Activated CD8-positive, alpha-beta memory T cell treated with anti-CD3 and anti-CD28 coated beads, Interleukin-2, amount 10 ng/mL, durations not matched to agents 7 days and 5 days (primary cell): ENCODE results near the gene ZBTB34. TPM values are rescaled to one million over a fixed set of nuclear protein-coding genes. Genes with fewer than 3 reads are reported as not detected.

ENCODE experiments used
- ATAC-seq: fragments of 150-1000 bp; cut with Tn5 transposase; one replicate; pipeline ENCODE4 v1.10.0; 2021; ENCODE audit warnings: moderate library complexity
- CTCF ChIA-PET: fragments of 350-600 bp; sonication (Branson Sonifier 250); formaldehyde crosslinking; loops from one replicate; lab custom pipeline; 2021; ENCODE audit warnings: antibody characterized with exemption; lab: Charles Lee
- DNase-seq: peaks from one replicate; pipeline ENCODE4 v3.0.0-alpha.2; 2020
- H3K27ac Mint-ChIP-seq: one replicate; pipeline ENCODE4 v1.8.0; 2021; ENCODE audit warnings: mild to moderate bottlenecking, mixed read lengths
- H3K27me3 Mint-ChIP-seq: one replicate; pipeline ENCODE4 v1.8.0; 2021; ENCODE audit warnings: mixed read lengths
- H3K36me3 Mint-ChIP-seq: one replicate; pipeline ENCODE4 v1.8.0; 2021; ENCODE audit warnings: mild to moderate bottlenecking, mixed read lengths
- H3K4me1 Mint-ChIP-seq: one replicate; pipeline ENCODE4 v1.8.0; 2021; ENCODE audit warnings: mixed read lengths
- H3K4me3 Mint-ChIP-seq: one replicate; pipeline ENCODE4 v1.8.0; 2021; ENCODE audit warnings: mild to moderate bottlenecking, moderate library complexity, mixed read lengths
- H3K9me3 Mint-ChIP-seq: one replicate; pipeline ENCODE4 v1.8.0; 2022; ENCODE audit warnings: low read depth, mixed read lengths
- total RNA-seq, 2 experiments: library from RNA; stranded (reverse); gene quantifications; one replicate each; pipeline ENCODE4 v1.2.3, GENCODE V29; 2021

ZBTB34 gene
- total RNA-seq, 2 experiments from 2014 or later: 7.4 to 7.5 TPM

DNA sequence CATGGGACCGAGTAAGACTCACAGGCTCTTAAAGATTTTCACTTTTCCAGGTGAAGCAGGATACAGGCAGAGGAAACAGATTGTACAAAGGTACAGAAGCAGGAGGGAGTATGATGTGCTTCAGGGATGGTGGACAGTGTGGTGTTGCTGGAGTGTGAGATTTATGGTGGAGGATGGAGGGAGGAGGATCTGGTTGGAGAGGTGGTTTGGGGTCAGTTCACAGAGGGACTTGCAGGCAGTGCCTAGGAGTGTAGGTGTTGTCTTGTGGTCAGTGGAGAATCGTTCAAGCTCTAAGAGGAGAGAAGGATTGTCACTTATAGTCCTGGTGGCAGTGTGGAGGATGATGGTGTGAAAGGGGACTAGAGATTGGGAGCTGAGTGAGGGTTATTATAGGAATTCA, 65.9 kb downstream of the ZBTB34 start:
- no peak overlapping the region for H3K27ac Mint-ChIP-seq
- ATAC-seq (no peak), DNase-seq (no peak)
- H3K4me1 Mint-ChIP-seq: no peaks in the 10 kb centered on the region
- H3K36me3 Mint-ChIP-seq: no peaks in the 10 kb centered on the region
- H3K4me3 Mint-ChIP-seq: no peak overlapping the region
- H3K9me3 Mint-ChIP-seq: no peaks in the 10 kb centered on the region
- H3K27me3 Mint-ChIP-seq: no peaks in the 10 kb centered on the region
- CTCF ChIA-PET: interaction anchor here (1.0 to 2.4 kb wide), 4 partner anchors 9 to 274 kb away, joined by 3 to 7 read pairs (median 5); no protein-coding TSS in a partner anchor

DNA sequence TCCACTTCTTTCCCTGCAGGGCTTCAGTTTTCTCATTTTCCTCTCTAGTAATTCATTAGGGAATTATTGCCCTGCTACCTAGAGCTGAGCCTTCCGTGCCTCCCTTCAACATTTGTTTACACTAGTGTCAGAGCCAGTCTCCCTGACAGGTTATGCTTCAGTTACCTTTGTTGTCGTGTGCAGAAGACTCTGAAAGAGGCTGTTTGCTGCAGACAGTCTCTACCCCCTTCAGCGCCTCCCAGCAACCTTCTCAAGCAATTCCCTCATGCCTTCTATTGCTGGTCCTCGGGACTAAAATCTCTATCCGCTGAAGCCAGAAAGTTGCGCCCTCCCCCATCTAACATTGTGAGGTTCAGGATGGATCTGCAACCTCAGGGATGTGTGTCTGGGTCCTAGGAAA, 67.0 kb downstream of the ZBTB34 start:
- DNase-seq (no peak), ATAC-seq (no peak)
- CTCF ChIA-PET: interaction anchor here (2.4 kb wide), 1 partner anchor 11 kb away, joined by 7 read pairs; no protein-coding TSS in a partner anchor
- no peaks in the 10 kb centered on the region for H3K36me3 Mint-ChIP-seq
- no peaks in the 10 kb centered on the region for H3K27me3 Mint-ChIP-seq
- H3K4me1 Mint-ChIP-seq: no peaks in the 10 kb centered on the region
- no peaks in the 10 kb centered on the region for H3K9me3 Mint-ChIP-seq
- H3K27ac Mint-ChIP-seq: no peak overlapping the region
- no peak overlapping the region for H3K4me3 Mint-ChIP-seq

DNA sequence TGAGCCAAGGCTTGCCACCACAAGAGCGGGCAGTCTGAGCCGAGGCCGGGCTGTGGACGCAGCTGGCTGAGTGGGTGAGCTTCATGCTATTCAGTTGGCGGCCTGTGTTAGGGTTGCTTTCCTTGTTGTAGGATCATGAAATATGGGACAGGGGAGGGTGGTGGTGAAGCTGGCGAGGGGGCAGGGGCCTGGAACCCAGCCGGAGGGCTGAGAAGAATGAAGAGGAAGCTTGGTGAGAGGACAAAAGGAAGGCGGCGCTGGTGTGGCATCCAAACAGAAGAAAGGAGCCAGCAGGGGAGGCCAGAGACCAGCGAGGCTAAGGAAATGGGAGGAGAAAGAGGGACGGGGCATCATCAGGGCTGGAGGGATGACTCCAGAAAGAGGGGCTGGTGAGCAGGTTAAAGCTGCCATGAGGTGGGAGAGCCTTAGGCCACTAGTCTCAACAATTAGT, 72.5 kb downstream of the ZBTB34 start:
- Mint-ChIP-seq H3K9me3 (no peaks in the 10 kb centered on the region), H3K27me3 (peaks cover 4% of the 10 kb centered on the region), H3K36me3 (no peaks in the 10 kb centered on the region), H3K4me1 (peaks cover 5% of the 10 kb centered on the region), H3K27ac (no peak overlapping the region), H3K4me3 (no peak overlapping the region)
- DNase-seq (peak; percentile 32), ATAC-seq (no peak)
- CTCF ChIA-PET: interaction anchor here (0.9 to 1.1 kb wide), 2 partner anchors 12 to 73 kb away, joined by 3 read pairs; no protein-coding TSS in a partner anchor

DNA sequence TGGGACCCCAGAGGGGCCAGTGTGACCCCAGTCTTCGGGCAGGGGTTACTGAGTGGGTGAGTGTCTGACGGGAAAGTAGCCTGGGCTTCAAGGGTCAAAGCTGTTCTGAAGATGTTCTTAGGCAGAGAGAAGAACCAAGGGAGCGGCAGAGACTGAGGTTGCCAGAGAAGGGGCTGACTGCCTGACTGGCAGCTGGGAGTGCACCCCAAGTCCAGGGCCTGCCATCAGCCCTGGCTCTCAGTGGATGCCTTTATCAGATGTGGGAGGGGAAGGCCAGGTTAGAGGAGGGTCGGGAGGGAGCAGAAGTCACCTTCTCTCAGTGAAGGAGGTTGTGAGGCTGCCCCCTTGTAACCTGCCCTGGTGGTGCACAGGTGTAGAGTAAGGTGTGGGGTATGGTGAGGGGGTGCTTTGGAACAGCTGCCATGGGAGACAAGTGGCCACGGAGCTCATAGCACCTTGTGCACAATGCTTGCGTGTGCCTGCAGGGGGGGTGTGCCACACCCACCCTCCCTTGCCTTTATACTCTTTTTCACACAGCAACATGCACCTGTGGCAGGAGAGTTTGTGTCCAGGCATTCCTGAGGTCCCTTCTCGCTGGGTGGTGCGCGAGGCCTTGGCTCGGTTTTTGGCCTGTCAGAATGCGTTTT, 73.0 kb downstream of the ZBTB34 start:
- no peaks in the 10 kb centered on the region for H3K9me3 Mint-ChIP-seq
- H3K27ac Mint-ChIP-seq: no peak overlapping the region
- peaks cover 5% of the 10 kb centered on the region for H3K4me1 Mint-ChIP-seq
- peaks cover 4% of the 10 kb centered on the region for H3K27me3 Mint-ChIP-seq
- H3K4me3 Mint-ChIP-seq: no peak overlapping the region
- CTCF ChIA-PET: interaction anchor here (1.0 to 1.1 kb wide), 2 partner anchors 74 to 265 kb away, joined by 3 read pairs; no protein-coding TSS in a partner anchor
- peak; percentile 38 for DNase-seq
- H3K36me3 Mint-ChIP-seq: no peaks in the 10 kb centered on the region
- no peak for ATAC-seq

DNA sequence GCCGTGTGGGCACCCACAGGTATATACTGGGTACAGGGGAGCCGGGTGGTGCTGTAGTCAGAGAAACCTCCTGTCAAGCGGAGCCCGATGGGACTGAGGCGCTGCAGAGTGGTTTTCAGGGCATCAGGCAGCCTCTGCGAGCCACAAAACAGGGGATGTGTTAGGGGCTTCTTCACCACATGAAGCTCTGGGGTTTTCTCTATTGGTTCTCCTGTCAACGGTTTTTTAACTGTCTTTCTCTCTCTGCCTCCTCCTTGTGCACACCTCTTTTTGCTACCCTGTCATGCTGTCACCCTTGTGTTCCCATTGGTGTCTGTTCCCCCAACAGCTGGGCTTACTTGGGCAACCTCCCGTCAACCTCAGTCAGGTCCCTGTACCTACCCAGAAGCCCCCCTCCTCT, 74.0 kb downstream of the ZBTB34 start:
- Mint-ChIP-seq H3K4me1 (peaks cover 5% of the 10 kb centered on the region), H3K9me3 (no peaks in the 10 kb centered on the region)
- CTCF ChIA-PET: interaction anchor here (1.0 kb wide), 1 partner anchor 264 kb away, joined by 3 read pairs; no protein-coding TSS in a partner anchor

More for the DNA sequence above, 74.0 kb downstream of the ZBTB34 start:
- peaks cover 4% of the 10 kb centered on the region for H3K27me3 Mint-ChIP-seq
- no peak overlapping the region for H3K4me3 Mint-ChIP-seq
- H3K27ac Mint-ChIP-seq: no peak overlapping the region
- DNase-seq (peak; percentile 37), ATAC-seq (no peak)
- H3K36me3 Mint-ChIP-seq: no peaks in the 10 kb centered on the region

Other genes with a start within 250 kb of the ZBTB34 start
- gene LMX1B, start 246.7 kb upstream of the ZBTB34 start, total RNA-seq: not detected
- 10 to 100 TPM; 25.2 to 28.9 TPM for gene ZBTB43, start 55.6 kb upstream of the ZBTB34 start, total RNA-seq
- gene RALGPS1, start 54.1 kb downstream of the ZBTB34 start, total RNA-seq: 1 to 10 TPM; 1.9 to 4.4 TPM